ENCODE results near the gene SFMBT2.
"Not testable (repeated sequence)": the region's sequence is repeated elsewhere in the genome, so short reads cannot be mapped to it uniquely, and the experiment has no call there.

The SFMBT2 gene

DNA sequence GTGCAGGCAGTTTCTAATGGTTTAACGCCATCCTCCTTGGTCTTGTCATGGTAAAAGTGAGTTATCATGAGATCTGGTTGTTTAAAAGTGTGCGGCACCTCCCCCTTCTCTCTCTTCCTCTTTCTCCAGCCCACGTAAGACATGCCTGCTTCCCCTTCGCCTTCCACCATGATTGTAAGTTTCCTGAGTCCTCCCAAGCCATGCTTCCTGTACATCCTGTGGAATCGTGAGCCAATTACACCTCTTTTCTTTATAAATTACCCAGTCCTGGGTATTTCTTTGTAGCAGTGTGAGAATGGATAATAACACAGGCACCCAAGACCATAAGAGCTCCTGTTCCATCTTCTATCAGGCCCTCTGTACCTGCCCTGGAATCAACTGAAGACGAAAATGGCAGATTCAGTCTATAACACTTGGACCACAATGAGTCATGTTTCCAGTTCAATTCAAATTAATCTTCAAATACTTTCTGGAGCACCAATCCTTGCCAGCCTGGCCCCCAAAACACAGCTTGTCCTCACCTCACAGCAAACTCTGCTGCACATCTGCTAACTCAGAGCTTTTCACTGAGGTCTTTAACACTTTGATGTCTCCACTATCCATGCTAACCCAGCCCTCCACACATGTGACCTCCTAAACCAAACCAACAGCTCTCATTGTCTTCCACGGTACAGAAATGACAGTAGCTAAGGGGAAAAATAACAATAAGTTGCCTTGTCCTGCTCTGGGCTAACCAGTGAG, 73.2 kb downstream of the SFMBT2 start:
- no peak for DNase-seq
- intact Hi-C loops (cut with DNase I), result no loop called here

DNA sequence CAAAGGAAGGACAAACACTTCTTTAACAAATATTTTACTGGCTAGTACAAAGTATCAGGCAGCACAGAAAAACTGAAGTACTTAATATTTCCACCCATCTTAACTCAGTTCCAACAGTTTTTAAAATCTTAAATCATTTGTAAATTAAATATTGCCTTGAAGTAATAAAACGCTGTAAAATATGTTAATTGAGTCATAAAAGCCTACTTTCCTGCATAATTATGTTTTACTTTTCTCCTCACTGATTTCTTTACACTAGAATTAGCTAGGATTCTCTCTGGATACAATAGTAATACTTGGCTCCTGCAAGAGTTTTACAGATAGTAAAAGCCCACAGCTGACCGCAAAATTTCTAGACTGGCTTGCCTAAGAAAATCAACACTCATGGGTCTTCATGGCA, 74.9 kb downstream of the SFMBT2 start:
- intact Hi-C loops (cut with DNase I), result no loop called here

DNA sequence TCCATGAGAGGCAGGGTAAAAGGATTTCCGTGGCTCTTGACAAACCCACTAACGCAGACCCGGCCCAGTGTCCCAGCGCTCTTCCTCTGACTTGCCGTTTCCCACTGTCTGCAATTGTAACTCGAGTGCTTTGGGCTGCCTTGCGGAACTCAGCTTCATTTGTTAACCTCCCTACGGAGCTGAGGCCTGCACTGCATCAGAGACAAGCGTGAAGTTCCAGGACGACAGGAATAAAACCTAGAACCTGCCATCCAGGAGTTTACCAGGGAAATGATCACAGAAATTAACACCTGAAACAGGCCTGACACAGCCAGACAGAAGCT, 76.2 kb downstream of the SFMBT2 start:
- DNase-seq, result no peak
- intact Hi-C loops (cut with DNase I), result no loop called here

More for the DNA sequence above, 74.9 kb downstream of the SFMBT2 start:
- no peak for DNase-seq

DNA sequence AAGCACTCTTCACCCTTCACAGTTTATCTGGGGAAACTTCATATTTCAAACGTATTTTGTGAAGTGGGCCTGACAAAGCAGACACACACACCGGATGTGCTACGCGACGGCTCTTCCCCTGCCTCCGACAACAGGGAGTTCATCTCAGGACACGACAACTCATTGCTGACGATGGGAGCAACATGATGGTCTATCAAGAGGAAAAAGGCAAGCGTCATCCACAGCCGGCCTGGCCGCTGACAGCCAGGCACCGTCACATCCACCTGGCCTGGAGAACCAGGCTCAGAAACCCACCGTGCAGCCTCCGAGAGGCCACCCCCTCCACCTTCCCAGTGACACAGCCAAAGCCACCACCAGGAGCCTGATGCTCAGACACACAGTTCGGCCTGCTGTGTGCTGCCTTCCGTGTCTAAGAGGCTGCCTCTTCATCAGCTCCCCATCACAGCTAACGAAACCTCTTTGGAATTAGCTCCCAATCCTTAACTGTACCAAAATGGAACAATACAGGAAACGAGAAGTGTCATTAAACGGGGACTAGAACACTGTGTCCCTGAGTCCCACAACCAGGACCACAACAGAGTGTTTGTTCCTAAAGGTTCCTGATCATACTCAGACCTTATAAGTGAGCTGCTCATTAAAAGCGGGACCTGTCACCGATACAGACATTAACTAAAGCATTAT, 76.7 kb downstream of the SFMBT2 start:
- DNase-seq, result no peak
- intact Hi-C loops (cut with DNase I), result no loop called here

DNA sequence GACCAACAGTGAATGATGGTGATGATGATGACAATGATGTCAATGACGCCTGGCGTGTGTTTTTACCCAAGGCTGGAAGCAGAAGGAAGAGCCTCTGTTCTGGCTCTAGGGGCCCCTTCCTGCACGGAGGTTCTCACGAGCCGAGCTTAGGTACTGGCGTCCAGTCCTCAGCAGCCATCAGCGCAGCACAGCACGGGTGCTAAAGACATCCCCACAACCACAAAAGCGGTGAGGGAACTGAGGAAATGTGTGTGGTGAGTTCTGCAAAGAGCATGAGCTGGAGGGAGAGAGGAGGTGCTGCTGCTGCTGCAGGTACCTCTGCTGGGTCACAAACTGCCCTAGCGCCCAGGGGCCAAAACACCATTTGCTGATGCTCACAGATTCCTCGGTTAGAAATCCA, 81.6 kb downstream of the SFMBT2 start:
- DNase-seq, result no peak
- intact Hi-C loops (cut with DNase I), result no loop called here

DNA sequence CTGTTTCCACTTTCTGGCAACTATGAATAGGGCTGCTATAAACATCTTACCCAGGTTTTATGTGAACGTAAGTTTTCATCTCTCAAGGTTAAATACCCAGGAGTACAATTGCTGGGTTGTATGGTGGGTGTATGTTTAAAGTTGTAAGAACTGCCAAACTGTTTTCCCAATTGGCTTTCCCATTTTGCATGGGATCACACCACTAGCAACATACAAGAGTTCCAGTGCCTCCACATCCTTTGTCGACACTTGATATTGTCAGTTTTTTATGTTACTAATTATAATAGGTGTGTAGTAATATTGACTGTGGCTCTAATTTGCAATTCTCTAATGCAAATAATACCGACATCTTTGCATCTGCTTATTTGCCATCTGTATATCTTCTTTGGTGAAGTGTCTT, 82.9 kb downstream of the SFMBT2 start:
- intact Hi-C loops (cut with DNase I), result no loop called here

DNA sequence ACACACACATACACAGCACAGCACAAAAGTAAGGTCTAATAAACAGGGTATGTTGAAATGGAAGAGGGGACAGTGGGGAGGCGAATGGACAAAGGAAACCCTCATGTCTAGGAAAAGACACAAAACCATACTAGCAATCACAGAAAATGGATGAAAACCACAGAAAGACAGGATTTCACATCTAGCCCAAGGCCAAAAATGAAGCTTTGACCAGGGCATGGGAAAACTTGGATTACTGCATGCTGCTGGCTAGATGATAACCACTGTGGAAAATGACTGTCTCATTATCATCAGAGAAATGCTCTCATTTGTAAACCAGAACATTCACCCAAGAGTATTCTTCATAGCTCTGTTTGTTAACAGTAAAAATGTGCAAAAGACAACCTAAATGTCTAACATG, 88.2 kb downstream of the SFMBT2 start:
- intact Hi-C loops (cut with DNase I), result no loop called here

More for the DNA sequence above, 82.9 kb downstream of the SFMBT2 start:
- no peak for DNase-seq

DNA sequence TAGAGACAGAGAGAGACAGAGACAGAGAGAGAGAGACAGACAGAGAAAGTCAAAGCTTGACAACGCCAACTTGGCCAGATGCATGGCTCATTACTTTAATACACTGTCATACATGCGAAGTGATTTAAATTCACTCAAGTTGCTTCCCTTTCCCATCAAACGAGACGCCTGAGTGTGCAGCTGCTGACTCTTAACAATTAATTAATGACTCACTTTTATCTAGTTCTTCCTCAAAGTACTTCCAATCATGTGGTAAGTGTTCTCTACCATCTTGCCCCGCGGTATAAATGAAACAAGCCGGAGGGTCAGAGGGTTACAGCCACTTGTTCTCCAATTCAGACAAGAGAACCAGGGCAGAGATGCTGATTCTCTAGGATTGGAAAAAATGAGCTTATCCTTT, 90.8 kb downstream of the SFMBT2 start:
- no peak for DNase-seq
- intact Hi-C loops (cut with DNase I), result no loop called here

More for the DNA sequence above, 88.2 kb downstream of the SFMBT2 start:
- no peak for DNase-seq

DNA sequence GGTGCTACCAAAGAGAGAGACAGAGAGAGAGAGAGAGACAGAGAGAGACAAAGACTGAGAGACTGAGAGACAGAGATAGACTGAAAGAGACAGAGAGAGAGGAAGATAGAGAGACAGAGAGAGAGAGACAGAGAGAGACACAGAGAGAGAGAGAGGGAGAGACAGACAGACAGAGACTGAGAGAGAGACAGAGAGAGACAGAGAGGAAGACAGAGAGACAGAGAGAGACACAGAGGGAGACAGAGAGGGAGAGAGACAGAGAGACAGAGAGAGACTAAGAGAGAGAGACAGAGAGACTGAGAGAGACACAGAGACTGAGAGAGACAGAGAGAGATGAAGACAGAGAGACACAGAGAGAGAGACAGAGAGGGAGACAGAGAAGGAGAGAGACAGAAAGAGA, 91.2 kb downstream of the SFMBT2 start:
- DNase-seq, result no peak
- intact Hi-C loops (cut with DNase I), result no loop called here

DNA sequence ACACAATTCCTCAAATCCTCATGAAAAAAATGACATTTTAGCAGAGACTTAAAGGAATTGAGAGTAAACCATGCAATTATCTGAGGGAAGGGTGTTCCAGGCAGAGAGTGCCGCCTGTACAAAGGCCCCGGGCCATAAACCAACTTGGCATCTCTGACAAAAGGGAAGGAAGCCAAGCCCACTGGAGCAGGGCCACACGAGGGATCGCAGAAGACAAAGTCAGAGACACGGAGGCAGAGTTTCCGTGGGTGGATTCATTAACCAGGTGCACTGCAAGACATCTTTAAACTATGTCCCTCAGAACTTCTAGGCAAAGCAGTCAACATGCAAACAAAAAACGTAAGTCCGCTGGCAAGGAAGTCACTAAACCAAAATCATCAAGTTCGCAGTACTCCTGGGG, 92.0 kb downstream of the SFMBT2 start:
- intact Hi-C loops (cut with DNase I), result no loop called here
- peak in 4 of 10 donors; percentile 15 to 85 (median 42) for DNase-seq

DNA sequence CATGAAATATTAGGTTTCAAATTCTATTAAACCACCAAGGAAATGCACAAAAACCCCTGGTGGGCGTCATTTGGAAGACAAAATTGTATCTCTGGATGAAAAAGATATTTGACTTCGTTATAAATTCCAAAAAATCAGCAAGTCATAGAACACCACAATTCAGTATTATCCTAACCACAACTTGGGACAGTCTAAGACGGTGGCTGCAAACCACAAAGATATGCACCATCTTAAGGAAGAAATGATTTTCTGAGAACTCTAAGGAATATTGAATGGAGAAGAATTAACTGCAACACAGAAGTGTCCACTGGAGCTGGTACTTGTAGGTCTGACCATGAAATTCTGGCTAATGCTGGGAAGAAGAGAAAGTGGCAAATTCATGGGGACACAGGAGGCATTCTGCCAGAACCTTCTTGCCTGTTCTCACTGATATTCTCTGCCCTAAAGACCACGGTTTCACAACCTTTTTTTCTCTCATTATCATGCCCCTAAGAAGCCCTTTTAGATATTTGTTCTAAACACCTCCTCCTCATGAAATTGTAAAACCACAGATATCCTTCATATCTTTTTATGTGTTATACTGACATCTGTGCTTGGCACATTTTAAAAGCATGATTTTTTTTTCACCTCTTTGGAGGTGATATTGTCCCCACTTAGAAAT, 92.9 kb downstream of the SFMBT2 start:
- intact Hi-C loops (cut with DNase I), result no loop called here
- no peak for DNase-seq

DNA sequence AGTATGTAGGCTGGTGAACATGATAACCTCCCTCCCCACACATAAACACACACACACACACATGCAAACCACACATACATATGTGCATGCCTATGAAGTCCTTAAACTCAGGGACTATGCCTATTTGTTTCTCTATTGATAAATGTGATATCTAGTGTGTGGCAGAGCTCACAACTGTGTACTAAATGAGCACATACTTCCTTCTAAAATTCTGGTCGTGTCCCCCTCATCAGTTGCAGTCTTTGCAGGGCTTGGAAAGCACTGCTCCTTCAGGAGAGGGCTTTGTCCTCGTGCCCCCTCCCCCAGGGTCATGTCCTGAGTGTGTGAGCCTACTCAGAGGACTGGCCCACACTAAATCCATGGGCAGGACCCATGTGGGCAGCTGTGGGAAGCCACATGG, 94.0 kb downstream of the SFMBT2 start:
- DNase-seq, result no peak
- intact Hi-C loops (cut with DNase I), result no loop called here

DNA sequence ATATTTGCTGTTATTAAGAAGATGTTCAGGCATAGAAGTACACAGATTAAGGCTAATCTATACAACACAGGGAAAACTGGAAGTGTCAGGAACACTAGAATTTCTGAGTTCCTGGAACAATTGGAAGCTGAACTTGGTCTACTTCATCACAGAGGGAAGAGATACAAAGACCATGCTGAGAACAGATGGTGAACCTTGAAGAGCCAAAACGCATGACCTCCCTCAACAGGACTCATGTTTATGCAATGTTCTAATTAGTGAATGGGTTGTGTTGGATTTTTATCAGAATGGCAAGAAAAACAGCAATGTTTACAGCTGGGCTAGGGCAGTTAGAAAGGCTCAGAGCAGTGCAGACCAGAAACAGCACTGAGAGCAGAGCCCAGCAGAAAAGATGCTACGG, 94.9 kb downstream of the SFMBT2 start:
- intact Hi-C loops (cut with DNase I), result no loop called here
- DNase-seq, result no peak

DNA sequence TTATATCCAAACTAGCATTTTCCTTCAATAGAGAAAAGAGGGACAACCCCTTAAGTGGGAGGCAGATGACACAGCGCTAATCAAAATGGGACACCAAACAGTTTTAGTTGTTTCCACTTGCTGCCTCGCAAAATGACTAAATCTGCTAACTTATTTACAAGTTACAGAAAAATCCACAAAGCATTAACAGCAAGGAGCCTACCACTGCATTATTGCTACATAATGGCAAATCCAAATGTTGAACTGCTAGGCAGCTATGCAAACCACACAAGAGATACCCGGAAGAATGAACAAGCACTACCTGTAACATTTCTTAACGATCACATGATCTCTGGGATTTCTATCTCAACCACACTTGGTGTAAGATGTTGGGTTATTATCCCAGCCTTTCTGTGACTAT, 96.7 kb downstream of the SFMBT2 start:
- DNase-seq, result no peak
- intact Hi-C loops (cut with DNase I), result no loop called here

DNA sequence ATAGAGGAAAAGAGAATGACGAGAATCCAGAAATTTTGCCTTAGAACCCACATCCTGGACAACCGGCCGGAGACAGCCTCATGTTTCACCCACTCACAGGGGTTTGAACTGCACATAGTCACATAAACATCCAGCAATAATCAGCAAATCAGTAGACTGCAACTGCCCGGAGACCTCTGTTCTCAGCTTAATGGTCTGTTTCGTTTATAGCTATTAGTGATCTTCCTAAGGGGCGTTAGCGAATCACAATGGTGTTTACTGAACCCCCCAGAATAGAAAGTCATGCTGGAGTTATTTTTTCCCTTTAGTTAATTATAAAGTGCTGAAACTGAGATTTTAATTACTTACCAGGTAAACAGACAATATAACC, 98.4 kb downstream of the SFMBT2 start:
- no peak for DNase-seq
- intact Hi-C loops (cut with DNase I), result no loop called here

DNA sequence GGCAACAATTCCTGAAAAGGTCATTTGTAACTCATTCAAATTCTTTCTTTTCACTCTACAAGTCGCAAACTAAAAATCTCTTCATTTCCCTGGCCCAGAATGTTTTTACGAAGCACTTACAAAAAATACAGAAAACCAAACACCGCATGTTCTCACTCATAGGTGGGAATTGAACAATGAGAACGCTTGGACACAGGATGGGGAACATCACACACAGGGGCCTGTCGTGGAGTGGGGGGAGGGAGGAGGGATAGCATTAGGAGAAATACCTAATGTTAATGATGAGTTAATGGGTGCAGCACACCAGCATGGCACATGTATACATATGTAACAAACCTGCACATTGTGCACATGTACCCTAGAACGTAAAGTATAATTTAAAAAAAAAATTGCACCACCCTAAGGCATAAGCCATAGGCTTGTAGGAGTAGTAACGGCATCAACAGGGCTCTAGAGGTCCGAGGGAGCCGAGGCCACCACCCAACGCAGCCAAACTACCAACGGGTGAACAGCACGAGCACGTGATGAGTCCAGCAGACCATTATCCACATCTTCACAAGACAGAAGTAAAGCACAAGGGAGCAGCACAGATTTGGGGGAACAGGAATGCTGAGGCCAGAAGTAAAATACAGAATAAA, 98.9 kb downstream of the SFMBT2 start:
- intact Hi-C loops (cut with DNase I), result not testable (repeated sequence)
- DNase-seq, result peak in 1 of 10 donors; percentile 76

DNA sequence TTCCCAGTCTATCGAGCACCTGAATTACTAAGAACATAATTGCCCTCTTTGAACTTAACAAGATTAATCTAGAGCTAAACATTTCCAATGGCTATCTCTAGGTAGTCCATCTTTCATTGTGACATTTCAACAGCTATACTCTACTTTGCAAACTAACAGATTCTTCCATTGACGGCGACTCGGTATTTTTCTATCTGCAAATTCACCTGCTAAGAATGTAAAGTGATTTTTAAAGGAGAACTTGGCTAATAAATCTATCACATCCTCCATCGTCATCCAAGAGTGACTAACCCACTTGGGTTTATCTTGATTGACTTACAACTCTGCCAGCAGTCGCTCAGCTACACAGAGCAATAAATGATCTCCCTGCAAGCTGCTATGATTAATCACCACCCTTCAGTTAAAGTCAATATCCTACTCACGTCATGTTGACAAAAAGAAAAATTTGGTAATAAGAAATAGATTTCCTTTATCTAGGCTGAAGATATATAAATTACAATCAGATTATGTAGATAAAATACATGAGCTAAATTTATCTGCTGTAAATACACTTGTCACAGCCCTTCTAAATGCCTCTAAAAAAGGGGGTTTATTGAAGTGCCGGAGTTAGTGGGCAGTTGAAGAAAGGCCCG, 99.5 kb downstream of the SFMBT2 start:
- DNase-seq, result no peak
- intact Hi-C loops (cut with DNase I), result no loop called here

DNA sequence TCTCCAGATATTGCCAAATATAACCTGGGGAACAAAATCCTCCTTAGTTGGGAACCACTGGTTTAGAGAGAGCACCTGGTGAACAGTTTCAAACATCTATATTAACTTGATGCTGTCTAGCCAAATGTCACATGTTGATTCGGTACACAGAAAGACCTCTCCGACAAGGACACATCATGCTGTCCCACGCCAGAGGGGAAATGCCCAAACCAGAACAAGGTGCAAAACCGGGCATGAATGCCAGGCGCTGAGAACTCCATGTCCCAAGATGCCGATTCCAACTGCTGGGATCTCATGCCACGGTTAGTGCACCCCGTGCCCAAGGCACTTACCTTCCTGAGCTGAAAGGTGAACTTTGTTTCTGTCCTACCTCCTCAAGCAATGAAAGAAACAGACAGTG, 100.8 kb downstream of the SFMBT2 start:
- intact Hi-C loops (cut with DNase I), result no loop called here
- no peak for DNase-seq

DNA sequence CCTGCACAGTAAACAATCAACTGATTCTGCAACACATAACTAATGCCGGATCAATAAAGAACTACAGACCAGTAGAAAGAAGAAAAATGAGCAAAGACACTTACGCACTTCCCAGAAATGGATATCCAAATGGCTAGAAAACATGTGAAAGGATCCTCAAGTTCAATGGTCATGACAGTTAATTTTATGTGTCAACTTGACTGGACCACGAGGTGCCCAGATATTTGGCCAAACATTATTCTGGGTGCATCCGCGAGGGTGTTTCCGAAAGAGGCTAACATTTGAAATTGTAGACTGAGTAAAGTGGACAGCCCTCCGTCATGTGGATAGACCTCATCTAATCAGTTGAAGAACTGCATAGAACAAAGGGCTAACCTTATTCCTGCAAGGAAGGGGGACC, 102.0 kb downstream of the SFMBT2 start:
- no peak for DNase-seq
- intact Hi-C loops (cut with DNase I), result no loop called here

DNA sequence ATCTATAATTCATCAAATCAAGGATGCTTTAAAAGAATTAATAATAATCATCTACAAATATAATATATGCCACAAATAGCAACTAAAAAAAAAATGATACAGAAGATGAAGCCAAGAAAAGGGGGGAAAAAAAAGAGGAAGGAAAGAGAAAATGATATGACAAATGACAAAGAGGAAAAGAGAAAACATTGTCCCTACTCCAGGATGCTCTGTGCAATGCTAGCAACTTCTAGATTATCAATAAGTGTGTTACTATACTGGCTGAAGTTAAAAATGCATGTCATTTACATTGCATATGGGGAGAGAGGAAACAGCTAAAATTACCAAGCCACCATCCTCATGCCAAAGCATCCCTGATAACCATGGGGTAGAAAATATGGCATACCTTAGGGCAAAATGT, 104.2 kb downstream of the SFMBT2 start:
- intact Hi-C loops (cut with DNase I), result no loop called here
- DNase-seq, result no peak

DNA sequence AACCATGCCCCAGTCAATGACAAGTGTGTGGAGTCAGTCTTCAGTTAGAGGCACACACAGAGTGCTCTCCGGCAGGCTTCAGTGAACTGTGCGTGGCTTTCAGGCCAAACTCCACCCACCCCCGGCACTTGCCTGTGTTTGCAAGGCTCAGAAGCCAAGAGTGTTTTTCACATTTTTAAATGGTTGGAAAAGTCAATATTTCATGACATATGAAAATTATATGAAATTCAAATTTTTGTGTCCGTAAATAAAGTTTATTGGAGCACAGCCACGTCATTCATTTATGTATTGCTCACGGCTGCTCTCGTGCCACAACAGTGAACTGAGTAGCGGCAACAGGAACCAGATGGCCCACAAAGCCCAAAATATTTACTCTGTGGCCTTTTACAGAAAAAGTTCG, 104.7 kb downstream of the SFMBT2 start:
- intact Hi-C loops (cut with DNase I), result no loop called here
- DNase-seq, result peak in 2 of 10 donors; percentile 47 to 84
